GM10266 (cell line): ENCODE results near the gene APELA.
"Not testable (repeated sequence)": the region's sequence is repeated elsewhere in the genome, so short reads cannot be mapped to it uniquely, and the experiment has no call there.

Experiments used
- DNase-seq: peaks from one replicate; pipeline ENCODE4 v3.0.0; 2012; ENCODE audit errors: extremely low spot score
- TF ChIP-seq, protein P1 (sequence below): IDR thresholded peaks from 2 replicates; pipeline ENCODE4 v1.5.1; 2012; ENCODE audit warnings: mild to moderate bottlenecking, low read depth; ENCODE audit not compliant: control insufficient read depth, insufficient read depth; ENCODE audit errors: missing control alignments

The APELA gene

DNA sequence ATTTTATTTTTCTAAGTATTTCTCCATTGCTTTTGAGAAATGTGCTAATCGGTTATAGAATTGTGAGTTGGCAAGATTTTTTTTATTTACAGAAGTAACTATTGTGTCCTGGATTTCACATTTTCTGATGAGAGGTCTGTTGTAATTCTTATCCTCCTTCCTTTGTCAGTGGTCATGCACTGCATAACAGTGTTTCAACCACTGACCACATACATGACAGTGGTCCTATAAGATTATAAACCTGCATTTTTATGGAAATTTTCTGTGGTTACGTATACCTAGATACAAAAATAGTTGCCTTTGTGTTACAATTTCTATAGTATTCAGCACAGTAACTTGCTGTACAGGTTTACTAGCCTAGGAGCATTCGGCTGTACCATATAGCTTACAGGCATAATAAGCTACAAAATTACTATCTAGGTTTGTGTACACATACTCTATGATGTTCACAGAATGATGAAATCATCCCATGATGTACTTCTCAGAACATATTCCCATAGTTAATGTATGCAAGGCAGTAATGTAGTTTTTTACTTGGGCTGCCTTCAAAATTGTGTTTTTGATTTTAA is 47.8 kb downstream of the APELA start:
- DNase-seq, result no peak
- TF ChIP-seq, protein P1, sequence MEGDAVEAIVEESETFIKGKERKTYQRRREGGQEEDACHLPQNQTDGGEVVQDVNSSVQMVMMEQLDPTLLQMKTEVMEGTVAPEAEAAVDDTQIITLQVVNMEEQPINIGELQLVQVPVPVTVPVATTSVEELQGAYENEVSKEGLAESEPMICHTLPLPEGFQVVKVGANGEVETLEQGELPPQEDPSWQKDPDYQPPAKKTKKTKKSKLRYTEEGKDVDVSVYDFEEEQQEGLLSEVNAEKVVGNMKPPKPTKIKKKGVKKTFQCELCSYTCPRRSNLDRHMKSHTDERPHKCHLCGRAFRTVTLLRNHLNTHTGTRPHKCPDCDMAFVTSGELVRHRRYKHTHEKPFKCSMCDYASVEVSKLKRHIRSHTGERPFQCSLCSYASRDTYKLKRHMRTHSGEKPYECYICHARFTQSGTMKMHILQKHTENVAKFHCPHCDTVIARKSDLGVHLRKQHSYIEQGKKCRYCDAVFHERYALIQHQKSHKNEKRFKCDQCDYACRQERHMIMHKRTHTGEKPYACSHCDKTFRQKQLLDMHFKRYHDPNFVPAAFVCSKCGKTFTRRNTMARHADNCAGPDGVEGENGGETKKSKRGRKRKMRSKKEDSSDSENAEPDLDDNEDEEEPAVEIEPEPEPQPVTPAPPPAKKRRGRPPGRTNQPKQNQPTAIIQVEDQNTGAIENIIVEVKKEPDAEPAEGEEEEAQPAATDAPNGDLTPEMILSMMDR, result no peak

DNA sequence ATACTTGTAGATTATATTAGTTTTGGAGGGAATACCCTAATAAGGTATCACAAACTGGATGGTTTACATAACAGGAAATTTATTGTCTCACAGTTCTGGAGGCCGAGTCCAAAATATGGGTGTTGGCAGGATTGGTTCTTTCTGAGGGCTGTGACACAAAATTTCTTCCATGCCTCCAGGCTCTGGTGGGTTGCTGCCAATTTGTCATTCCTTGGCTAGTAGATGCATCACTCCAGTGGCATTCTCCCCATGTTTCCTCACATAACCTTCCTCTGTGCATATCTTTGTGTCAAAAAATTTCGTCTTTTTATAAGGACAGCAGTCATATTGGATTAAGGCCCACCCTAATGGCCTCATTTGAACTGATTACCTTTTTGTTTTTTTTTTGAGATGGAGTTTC is 49.3 kb downstream of the APELA start:
- no peak for DNase-seq
- TF ChIP-seq, protein P1, result no peak

DNA sequence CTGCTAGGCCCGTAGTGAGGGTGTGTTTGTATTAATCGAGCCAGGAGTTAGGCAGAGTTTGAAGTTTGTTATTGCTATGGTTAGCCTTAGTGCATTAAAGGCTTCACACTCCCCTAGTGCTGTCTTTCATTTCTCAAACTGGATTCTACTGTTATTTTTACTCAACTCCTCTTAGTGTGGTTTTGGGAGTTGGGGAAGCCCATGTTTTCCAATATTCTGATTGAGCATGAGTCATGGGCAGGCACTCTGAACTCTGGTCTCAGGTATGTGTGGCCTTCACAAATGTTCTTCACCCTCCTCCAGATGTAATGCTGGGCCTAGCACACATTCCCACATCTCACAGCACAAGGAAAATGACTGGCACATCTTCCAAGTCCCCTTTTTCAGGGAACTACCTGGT is 50.1 kb downstream of the APELA start:
- DNase-seq, result not testable (repeated sequence)

DNA sequence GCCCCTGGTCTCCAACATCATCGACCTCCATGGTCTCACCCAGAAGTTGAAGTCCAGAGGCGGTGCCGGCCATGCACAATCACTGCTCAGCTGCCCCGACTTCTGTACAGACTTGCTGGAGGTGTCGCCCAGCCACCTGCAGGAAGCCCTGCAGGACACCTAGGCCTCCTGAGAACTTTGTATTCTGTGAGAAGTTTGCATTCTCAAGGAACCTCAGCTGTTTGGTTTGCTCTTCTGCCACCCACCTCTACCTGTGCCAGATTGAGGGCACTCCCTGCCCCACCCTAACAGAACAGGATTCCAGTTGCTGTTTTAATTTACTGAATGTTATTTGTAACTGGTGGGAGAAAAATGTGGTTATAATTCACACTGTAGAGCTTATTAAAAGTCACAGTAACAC is 53.7 kb downstream of the APELA start:
- no peak for DNase-seq
- TF ChIP-seq, protein P1, result no peak

DNA sequence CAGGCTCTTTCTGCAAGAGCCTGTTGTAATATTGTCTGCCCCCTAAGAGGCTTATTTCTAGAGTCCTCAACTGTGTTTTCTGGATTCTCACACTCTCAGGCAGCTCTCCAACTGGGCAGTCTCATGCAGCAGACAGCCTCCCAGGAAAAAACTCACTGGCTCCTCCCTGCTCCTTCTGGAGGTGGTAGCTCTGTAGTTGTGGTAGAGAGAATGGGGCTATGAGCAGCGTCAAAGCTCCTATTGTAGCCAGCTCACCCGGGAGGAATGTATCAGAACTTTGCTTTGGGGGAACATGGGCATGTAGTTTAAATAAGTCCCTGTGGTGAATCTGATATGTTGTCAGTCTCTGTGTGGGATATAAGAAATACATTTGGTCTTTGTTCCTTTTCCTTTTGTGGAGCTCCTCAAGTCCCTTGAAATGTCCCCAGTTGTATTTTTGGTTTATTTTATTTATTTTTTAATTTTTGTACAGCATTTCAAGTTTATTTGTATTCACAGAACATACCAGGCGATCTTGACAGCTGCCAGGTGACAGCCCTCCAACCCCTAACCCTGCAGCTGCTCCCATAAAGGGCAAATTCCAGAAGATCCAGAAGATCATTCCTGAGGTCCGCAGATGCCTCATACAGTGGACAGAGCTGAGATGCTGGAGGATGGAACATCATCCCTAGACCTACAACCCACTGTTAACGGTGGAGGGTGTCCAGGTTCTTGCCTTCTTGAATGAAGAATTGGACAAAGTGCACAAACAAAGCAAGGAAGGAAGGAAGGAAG is 54.8 kb downstream of the APELA start:
- TF ChIP-seq, protein P1, result no peak
- DNase-seq, result no peak

DNA sequence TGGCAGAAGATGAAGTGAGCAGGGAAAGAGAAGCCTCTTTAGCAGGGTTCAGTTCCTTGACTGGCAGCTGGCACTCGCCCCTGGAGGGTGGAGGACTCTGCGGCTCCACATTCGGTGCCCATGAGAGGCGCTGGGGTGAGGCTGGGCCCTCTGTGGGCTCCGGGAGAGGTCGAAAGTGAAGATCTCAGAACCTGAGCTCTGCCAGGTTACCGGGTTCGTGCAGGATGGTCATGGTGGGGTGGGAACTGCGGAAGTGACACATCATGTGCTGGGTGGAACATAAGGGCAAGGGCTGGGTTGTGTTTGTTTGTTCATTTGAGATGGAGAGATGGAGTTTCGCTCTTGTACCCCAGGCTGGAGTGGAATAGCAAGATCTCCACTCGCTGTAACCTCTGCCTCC is 56.3 kb downstream of the APELA start:
- DNase-seq, result no peak
- TF ChIP-seq, protein P1, result no peak

DNA sequence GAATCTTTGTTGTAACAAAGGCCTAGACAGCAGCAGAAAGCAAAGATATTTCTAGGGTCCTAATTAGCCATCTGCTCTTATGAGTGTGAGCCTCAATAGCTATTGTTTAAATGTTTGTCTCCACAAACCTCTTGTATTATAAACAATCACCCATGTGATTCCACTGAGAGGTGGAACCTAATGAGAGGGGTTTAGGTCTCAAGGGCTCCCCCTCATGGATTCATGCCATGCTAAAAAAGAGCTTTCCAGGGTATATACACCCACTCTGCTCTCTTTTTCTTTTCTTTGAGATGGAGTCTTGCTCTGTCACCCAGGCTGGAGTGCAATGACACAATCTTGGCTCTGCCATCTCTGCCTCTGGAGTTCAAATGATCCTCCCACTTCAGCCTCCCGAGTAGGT is 58.4 kb downstream of the APELA start:
- DNase-seq, result peak; percentile 26

DNA sequence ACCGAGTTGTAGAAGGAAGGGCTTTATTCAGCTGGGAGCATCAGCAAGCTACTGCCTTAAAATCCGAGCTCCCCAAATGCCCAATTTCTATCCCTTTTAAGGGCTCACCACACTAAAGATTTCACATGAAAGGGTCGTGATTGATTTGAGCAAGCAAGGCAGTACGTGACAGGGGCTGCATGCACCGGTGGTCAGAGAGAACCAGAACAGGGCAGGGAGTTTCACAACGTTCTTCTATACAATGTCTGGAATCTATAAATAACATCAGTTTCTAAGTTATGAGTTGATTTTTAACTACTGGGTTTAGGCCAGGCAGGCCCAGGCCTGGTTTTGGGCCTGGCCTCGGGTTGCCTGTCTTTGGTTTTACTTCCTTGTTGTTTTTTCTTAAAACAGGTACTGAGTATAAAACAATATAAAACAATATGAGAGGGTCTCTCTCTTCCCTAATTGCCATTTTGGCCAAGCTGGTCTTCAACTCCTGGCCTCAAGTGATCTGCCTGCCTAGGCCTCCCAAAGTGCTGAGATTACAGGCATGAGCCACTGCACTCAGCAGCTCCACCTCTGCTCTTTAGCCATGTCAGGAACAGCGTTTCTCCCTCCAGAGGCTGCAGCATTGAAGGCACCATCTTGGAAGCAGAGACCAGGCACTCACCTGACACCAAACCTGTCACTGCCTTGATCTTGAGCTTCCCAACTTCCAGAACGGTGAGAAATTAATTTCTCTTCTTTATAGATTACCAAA is 59.1 kb downstream of the APELA start:
- not testable (repeated sequence) for DNase-seq

More for the DNA sequence above, 58.4 kb downstream of the APELA start:
- TF ChIP-seq, protein P1, result peak; percentile 27
